ENCODE data around the gene PDE8A. TPM values are rescaled to one million over a fixed set of nuclear protein-coding genes. Genes with fewer than 3 reads are reported as not detected.

Gene PDE8A
- total and polyA plus RNA-seq, 2 experiments from 2014 or later, result 5.6 to 7.5 TPM

- Histone ChIP-seq H3F3A (replicated peaks; ENCODE audit: low read depth) (no peaks in the 10 kb centered on the region), H3K79me2 (replicated peaks; ENCODE audit: insufficient read depth) (peaks cover 15% of the 10 kb centered on the region; the same call in 1 of the 2 replicates), H3K27me3 (ENCODE audit: insufficient read depth) (no peaks in the 10 kb centered on the region), H3K4me1 (ENCODE audit: insufficient read depth) (0 out of 2 replicates have a peak, but pooled peaks cover 5% of the 10 kb centered on the region), H3K36me3 (ENCODE audit: insufficient read depth) (no peaks in the 10 kb centered on the region; the same call in 1 of the 2 replicates), H4K20me1 (replicated peaks; ENCODE audit: insufficient read depth) (no peaks in the 10 kb centered on the region; the same call in 1 of the 2 replicates), H2AFZ (no peak overlapping the region), H3K27ac (ENCODE audit: low read depth) (no peak overlapping the region), H3K4me3 (no peak overlapping the region), H3K9me2 (ENCODE audit: insufficient read depth) (peaks cover 8% of the 10 kb centered on the region; the same call in 1 of the 2 replicates), H3K4me2 (no peak overlapping the region)
- no peak for TF ChIP-seq EZH2 (IDR thresholded peaks at IDR 0.05; ENCODE audit: low read depth, unreplicated experiment)
- TF ChIP-seq JUNB (IDR thresholded peaks at IDR 0.05; ENCODE audit: unreplicated experiment), result no peak
- TF ChIP-seq ZNF331 (CRISPR knock-in tag; IDR thresholded peaks at IDR 0.05; ENCODE audit: low read depth), result no peak
- TF ChIP-seq EZH2phosphoT487 (IDR thresholded peaks at IDR 0.05; ENCODE audit: unreplicated experiment), result no peak
- TF ChIP-seq ZNF114 (CRISPR knock-in tag; IDR thresholded peaks at IDR 0.05), result no peak
- 0 out of 4 replicates have a peak, but pooled peaks of 1 of the 2 experiments have one; percentile 12 for TF ChIP-seq CTCF (conservative IDR thresholded peaks at IDR 0.05; ENCODE audit: low read depth in 2 of 2)
- no peak for TF ChIP-seq NANOG (IDR thresholded peaks at IDR 0.05; ENCODE audit: borderline replicate concordance)
- TF ChIP-seq REST (IDR thresholded peaks at IDR 0.05; ENCODE audit: unreplicated experiment), result no peak
- ATAC-seq, result peak; percentile 55; the same call in 2 of the 3 replicates
- DNase-seq (ENCODE audit: low spot score), result peak; percentile 51
- H3K9me3 Mint-ChIP-seq, result no peaks in the 10 kb centered on the region
- peaks cover 15% of the 10 kb centered on the region; the same call in 2 of the 3 replicates for H3K4me1 Mint-ChIP-seq
- H3K27ac Mint-ChIP-seq, result no peak overlapping the region
- H3K4me3 Mint-ChIP-seq, result no peak overlapping the region
- H3K36me3 Mint-ChIP-seq (ENCODE audit: low read depth), result no peaks in the 10 kb centered on the region
- H3K27me3 Mint-ChIP-seq (ENCODE audit: insufficient read depth, low read depth, poor library complexity), result peaks cover 3% of the 10 kb centered on the region
Observed at GRCh38 chr15:85002517-85002916, 20.9 kb downstream of the PDE8A start.

- Mint-ChIP-seq H3K4me1 (peaks cover 19% of the 10 kb centered on the region; the same call in 2 of the 3 replicates), H3K36me3 (ENCODE audit: low read depth) (no peaks in the 10 kb centered on the region), H3K4me3 (no peak overlapping the region), H3K9me3 (no peaks in the 10 kb centered on the region), H3K27me3 (ENCODE audit: insufficient read depth, low read depth, poor library complexity) (peaks cover 3% of the 10 kb centered on the region), H3K27ac (no peak overlapping the region)
- Histone ChIP-seq H3F3A (replicated peaks; ENCODE audit: low read depth) (no peaks in the 10 kb centered on the region), H3K36me3 (ENCODE audit: insufficient read depth) (no peaks in the 10 kb centered on the region; the same call in 1 of the 2 replicates), H3K9me2 (ENCODE audit: insufficient read depth) (peaks cover 8% of the 10 kb centered on the region; the same call in 1 of the 2 replicates), H3K27me3 (ENCODE audit: insufficient read depth) (no peaks in the 10 kb centered on the region), H4K20me1 (replicated peaks; ENCODE audit: insufficient read depth) (no peaks in the 10 kb centered on the region; the same call in 1 of the 2 replicates), H3K79me2 (replicated peaks; ENCODE audit: insufficient read depth) (peaks cover 17% of the 10 kb centered on the region; the same call in 1 of the 2 replicates), H2AFZ (no peak overlapping the region), H3K4me1 (ENCODE audit: insufficient read depth) (0 out of 2 replicates have a peak, but pooled peaks cover 5% of the 10 kb centered on the region), H3K27ac (ENCODE audit: low read depth) (no peak overlapping the region), H3K4me2 (no peak overlapping the region), H3K4me3 (no peak overlapping the region)
- ATAC-seq (no peak), DNase-seq (ENCODE audit: low spot score) (no peak)
- TF ChIP-seq POLR2AphosphoS5 (IDR thresholded peaks at IDR 0.05; ENCODE audit: low read depth) (no peak), STAT1 (IDR thresholded peaks at IDR 0.05; ENCODE audit: unreplicated experiment) (no peak), JUNB (IDR thresholded peaks at IDR 0.05; ENCODE audit: unreplicated experiment) (no peak), ZNF114 (CRISPR knock-in tag; IDR thresholded peaks at IDR 0.05) (no peak)
Observed at GRCh38 chr15:85003593-85004312, 22.1 kb downstream of the PDE8A start.
